Glutamatergic neuron (in vitro differentiated cells): Measurements from ENCODE around the gene C1orf105. TPM values are rescaled to one million over a fixed set of nuclear protein-coding genes. Genes with fewer than 3 reads are reported as not detected.

Experiments
- DNase-seq: peaks from one replicate; pipeline ENCODE4 v3.0.0; 2022
- H3K27ac Mint-ChIP-seq: one replicate; pipeline ENCODE4 v1.8.0; 2020; ENCODE audit warnings: mild to moderate bottlenecking, mixed read lengths, inconsistent platforms; ENCODE audit not compliant: unreplicated experiment
- H3K27me3 Mint-ChIP-seq: one replicate; pipeline ENCODE4 v1.8.0; 2020; ENCODE audit warnings: mild to moderate bottlenecking, moderate library complexity, mixed read lengths, inconsistent platforms; ENCODE audit not compliant: unreplicated experiment
- H3K36me3 Mint-ChIP-seq: one replicate; pipeline ENCODE4 v1.8.0; 2020; ENCODE audit warnings: mild to moderate bottlenecking, mixed read lengths, inconsistent platforms; ENCODE audit not compliant: unreplicated experiment
- H3K4me1 Mint-ChIP-seq: one replicate; pipeline ENCODE4 v1.8.0; 2020; ENCODE audit warnings: mild to moderate bottlenecking, low read depth, mixed read lengths, inconsistent platforms; ENCODE audit not compliant: unreplicated experiment
- H3K4me3 Mint-ChIP-seq: one replicate; pipeline ENCODE4 v1.8.0; 2020; ENCODE audit warnings: mild to moderate bottlenecking, mixed read lengths, inconsistent platforms; ENCODE audit not compliant: unreplicated experiment
- H3K9me3 Mint-ChIP-seq: one replicate; pipeline ENCODE4 v1.8.0; 2020; ENCODE audit warnings: mild to moderate bottlenecking, moderate library complexity, mixed read lengths, inconsistent platforms; ENCODE audit not compliant: unreplicated experiment
- total RNA-seq: library from RNA; stranded (reverse); fragmentation: NEBNext Ultra II Directional; extraction: Animal tissue kit (Norgen Biotek cat#: 25700); gene quantifications from one replicate; pipeline ENCODE4 v1.2.1, GENCODE V29; 2021; ENCODE audit not compliant: unreplicated experiment
- TF ChIP-seq, protein P1 (sequence below): fragments of 200-600 bp; sonication (generic); IDR thresholded peaks from one replicate; pipeline ENCODE4 v1.5.0; 2021; ENCODE audit not compliant: partially characterized antibody, unreplicated experiment

Gene C1orf105
- total RNA-seq, 1 donor from 2014 or later = not detected

GRCh38 chr1:172498857-172499256 is 78.4 kb downstream of the C1orf105 start:
- Mint-ChIP-seq H3K4me3 (no peak overlapping the region), H3K36me3 (no peaks in the 10 kb centered on the region), H3K9me3 (peaks cover 2% of the 10 kb centered on the region), H3K4me1 (peaks cover 10% of the 10 kb centered on the region), H3K27me3 (peaks cover 3% of the 10 kb centered on the region), H3K27ac (no peak overlapping the region)
- TF ChIP-seq, protein P1, sequence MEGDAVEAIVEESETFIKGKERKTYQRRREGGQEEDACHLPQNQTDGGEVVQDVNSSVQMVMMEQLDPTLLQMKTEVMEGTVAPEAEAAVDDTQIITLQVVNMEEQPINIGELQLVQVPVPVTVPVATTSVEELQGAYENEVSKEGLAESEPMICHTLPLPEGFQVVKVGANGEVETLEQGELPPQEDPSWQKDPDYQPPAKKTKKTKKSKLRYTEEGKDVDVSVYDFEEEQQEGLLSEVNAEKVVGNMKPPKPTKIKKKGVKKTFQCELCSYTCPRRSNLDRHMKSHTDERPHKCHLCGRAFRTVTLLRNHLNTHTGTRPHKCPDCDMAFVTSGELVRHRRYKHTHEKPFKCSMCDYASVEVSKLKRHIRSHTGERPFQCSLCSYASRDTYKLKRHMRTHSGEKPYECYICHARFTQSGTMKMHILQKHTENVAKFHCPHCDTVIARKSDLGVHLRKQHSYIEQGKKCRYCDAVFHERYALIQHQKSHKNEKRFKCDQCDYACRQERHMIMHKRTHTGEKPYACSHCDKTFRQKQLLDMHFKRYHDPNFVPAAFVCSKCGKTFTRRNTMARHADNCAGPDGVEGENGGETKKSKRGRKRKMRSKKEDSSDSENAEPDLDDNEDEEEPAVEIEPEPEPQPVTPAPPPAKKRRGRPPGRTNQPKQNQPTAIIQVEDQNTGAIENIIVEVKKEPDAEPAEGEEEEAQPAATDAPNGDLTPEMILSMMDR = no peak
- DNase-seq = no peak

DNA sequence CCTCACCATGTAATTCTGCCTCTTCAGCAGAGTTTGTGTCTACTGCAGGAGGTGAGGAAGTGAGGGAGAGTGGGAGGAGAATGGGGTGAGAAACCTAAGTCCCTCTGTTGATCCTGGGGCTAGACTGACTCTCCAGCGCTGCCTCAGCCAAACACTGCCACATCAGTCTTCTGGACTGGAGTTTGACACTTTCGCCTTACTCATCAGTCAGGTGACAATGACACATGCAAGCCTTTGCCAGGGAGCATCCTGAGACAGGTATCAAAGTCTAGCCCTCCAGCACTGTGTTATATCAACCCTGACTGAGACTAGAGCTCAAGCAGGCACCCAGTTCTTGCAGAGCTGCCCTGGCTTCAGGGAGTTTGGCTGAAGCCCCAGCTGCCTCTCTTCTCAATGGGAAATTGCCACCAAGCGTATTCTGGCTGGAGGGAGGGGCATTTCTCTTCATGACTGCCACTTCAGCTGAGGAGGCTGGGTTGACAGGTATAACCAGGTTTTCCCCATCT is 79.2 kb downstream of the C1orf105 start:
- H3K4me3 Mint-ChIP-seq = no peak overlapping the region
- H3K27me3 Mint-ChIP-seq = peaks cover 3% of the 10 kb centered on the region
- H3K27ac Mint-ChIP-seq = no peak overlapping the region
- peaks cover 2% of the 10 kb centered on the region for H3K9me3 Mint-ChIP-seq
- H3K36me3 Mint-ChIP-seq = no peaks in the 10 kb centered on the region
- TF ChIP-seq, protein P1 = no peak
- no peak for DNase-seq
- H3K4me1 Mint-ChIP-seq = peaks cover 10% of the 10 kb centered on the region

DNA sequence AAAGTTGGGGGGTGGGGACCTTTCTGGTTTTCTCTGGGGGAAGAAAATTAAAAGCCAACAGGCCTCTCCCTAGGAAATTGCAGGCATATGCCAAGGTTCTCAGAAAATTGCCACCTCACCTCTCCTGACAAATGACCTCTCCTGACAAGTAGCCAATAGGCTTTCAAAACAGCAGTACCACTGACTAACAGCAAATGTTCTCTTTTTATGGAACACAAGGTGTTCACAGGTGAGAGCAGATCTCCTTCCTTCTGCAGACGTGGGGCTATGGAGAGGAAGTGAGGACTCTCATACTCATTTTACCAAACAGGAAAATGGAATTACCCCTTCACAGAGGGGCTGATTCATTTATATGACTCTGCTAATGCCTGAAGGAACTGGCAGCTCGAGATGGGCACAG is 79.7 kb downstream of the C1orf105 start:
- TF ChIP-seq, protein P1 = no peak
- Mint-ChIP-seq H3K9me3 (peaks cover 2% of the 10 kb centered on the region), H3K4me3 (no peak overlapping the region), H3K36me3 (no peaks in the 10 kb centered on the region), H3K27ac (no peak overlapping the region), H3K27me3 (peaks cover 3% of the 10 kb centered on the region), H3K4me1 (peaks cover 10% of the 10 kb centered on the region)
- no peak for DNase-seq

DNA sequence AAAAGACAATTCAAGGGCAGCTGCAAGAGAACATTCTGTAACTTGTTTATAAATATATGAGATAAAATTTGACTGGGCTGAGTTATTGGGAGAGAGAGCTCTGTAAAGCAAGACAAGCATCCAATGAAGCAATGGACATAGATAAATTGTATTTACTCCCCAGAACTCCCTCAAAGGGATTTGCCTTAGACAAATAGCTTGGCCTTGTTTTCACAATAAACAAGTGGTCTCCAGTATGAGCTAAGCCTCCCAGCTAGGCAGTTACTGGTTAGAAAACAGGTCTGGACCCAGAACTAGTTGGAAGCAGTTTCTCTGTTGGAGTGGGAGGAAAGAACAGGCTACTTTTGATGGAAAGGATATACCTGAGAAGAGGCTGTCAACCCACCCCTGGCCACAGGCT is 87.3 kb downstream of the C1orf105 start:
- H3K27ac Mint-ChIP-seq = no peak overlapping the region
- DNase-seq = no peak
- H3K36me3 Mint-ChIP-seq = no peaks in the 10 kb centered on the region
- peaks cover 1% of the 10 kb centered on the region for H3K9me3 Mint-ChIP-seq
- TF ChIP-seq, protein P1 = no peak
- peaks cover 3% of the 10 kb centered on the region for H3K27me3 Mint-ChIP-seq
- no peaks in the 10 kb centered on the region for H3K4me1 Mint-ChIP-seq
- no peak overlapping the region for H3K4me3 Mint-ChIP-seq

DNA sequence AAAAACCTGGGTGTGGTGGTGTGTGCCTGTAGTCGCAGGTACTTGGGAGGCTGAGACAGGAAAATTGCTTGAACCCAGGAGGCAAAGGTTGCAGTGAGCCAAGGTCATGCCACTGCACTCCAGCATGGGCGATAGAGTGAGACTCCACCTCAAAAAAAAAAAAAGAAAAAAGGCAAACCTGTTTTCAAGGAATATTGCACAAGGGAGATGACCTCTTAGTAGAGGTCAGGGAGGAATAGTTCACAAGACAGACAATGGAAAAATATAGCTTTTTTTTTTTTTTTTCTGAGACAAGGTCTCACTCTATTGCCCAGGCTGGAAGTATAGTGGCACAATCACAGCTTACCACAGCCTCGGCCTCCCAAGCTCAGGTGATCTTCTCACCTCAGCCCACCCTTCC is 90.0 kb downstream of the C1orf105 start:
- no peak overlapping the region for H3K4me3 Mint-ChIP-seq

More for the DNA sequence above, 90.0 kb downstream of the C1orf105 start:
- Mint-ChIP-seq H3K27ac (no peak overlapping the region), H3K27me3 (no peaks in the 10 kb centered on the region), H3K9me3 (no peaks in the 10 kb centered on the region), H3K4me1 (no peaks in the 10 kb centered on the region), H3K36me3 (no peaks in the 10 kb centered on the region)
- TF ChIP-seq, protein P1 = no peak
- DNase-seq = no peak
